Prostate gland (tissue), 2 donors: ENCODE measurements around the gene ANKRD36. TPM values are rescaled to one million over a fixed set of nuclear protein-coding genes. Genes with fewer than 3 reads are reported as not detected.
"Not testable (repeated sequence)": the region's sequence is repeated elsewhere in the genome, so short reads cannot be mapped to it uniquely, and the experiment has no call there.

Source experiments
- DNase-seq: peaks from one replicate; pipeline ENCODE4 v3.0.0-alpha.2; 2019; ENCODE audit warnings: low spot score
- H3K27ac ChIP-seq, 2 donors: fragments of 200-600 bp; sonication (generic); 2 replicates each; pipeline ENCODE4 v1.5.1; 2017 to 2019
- H3K27me3 ChIP-seq: fragments of 200-600 bp; sonication (generic); replicated peaks from 2 replicates; pipeline ENCODE4 v1.5.1; 2019; ENCODE audit not compliant: insufficient read depth
- H3K36me3 ChIP-seq, 2 donors: fragments of 200-600 bp; sonication (generic); 1 replicate in 1 of 2; 2 replicates in 1 of 2; pipeline versions ENCODE4 v1.5.1 to v1.8.1; 2017 to 2019
- H3K4me1 ChIP-seq: fragments of 200-600 bp; sonication (generic); replicated peaks from 2 replicates; pipeline ENCODE4 v1.5.1; 2019
- H3K4me3 ChIP-seq, 2 donors: fragments of 200-600 bp; sonication (generic); 2 replicates each; pipeline ENCODE4 v1.5.1; 2017 to 2019
- H3K9me3 ChIP-seq: fragments of 200-600 bp; sonication (generic); 2 replicates; pipeline ENCODE4 v1.5.1; 2017
- WGBS: methylation state at CpG from one replicate; pipeline ENCODE4 v1.1.5; 2018; 5-methylcytosine and 5-hydroxymethylcytosine counted together
- intact Hi-C: fragments of 100-400 bp; cut with DNase I; formaldehyde crosslinking; loops from one replicate; pipeline ENCODE4 v1.14.2; 2022
- small RNA-seq, 2 donors: library from RNA; depleted of rRNA; stranded (forward); fragments of <200 nt; gene quantifications; one replicate each; pipeline ENCODE3, GENCODE V24; 2016
- total RNA-seq, 2 donors: library from RNA; depleted of rRNA; stranded (reverse); fragments of >200 nt; gene quantifications; one replicate each; pipeline ENCODE4 v1.1.0, GENCODE V29; 2016

Gene ANKRD36
- total RNA-seq, 2 donors from 2014 or later: 16.3 to 26.2 TPM

DNA sequence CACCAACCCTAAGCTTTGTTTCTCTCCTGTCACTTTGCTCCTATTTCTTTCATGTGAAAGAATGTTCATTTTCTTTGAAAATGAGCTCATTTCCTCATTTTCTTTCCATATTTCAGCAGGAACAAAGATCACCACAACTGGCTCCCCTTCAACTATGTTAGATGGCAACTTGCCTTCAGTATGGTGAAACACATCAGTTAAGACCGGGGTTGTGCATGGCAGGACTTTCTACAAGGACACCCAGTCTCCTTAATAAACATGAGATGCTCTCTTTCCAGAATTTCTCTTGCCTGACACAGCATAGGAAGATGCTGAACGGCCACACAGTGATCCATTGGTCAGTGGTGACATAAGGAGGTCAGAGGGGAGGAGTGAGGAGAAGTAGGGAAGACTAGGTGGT is 172.2 kb downstream of the ANKRD36 start:
- intact Hi-C loops, DNase-seq, H3K36me3 ChIP-seq, H3K4me1 ChIP-seq, H3K4me3 ChIP-seq, H3K27me3 ChIP-seq, H3K9me3 ChIP-seq, H3K27ac ChIP-seq: not testable (repeated sequence)
- no CpG with 5 or more reads among the region's 2 CpGs for WGBS

DNA sequence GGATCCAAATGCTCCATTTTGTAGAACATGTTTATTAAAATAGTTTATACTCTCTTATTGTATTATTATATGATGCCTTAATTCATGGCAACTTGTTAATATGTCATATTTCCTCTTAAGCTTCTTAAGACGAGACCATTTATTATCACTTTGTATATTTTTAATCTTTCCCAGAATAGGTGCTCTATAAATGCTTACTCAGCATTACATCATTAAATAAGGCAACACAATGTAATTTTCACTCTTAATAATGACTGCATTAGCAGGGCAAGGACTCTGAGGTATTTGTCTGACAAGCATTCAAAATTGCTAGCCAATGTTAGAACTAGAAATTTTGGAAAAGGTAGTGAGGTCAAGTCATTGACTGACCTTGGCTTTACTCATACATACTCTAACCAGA is 180.7 kb downstream of the ANKRD36 start:
- H3K4me3 ChIP-seq, H3K27me3 ChIP-seq, intact Hi-C loops, DNase-seq, H3K27ac ChIP-seq, H3K36me3 ChIP-seq, H3K4me1 ChIP-seq, H3K9me3 ChIP-seq: not testable (repeated sequence)
- 95% methylated on average over 1 of the region's 1 CpG for WGBS

Small RNA genes lying within 50 kb of the gene (small RNA-seq; reads per million reads assigned to genes)
- 0 reads per million in 2 donors for gene RN7SL313P

Other genes starting within 250 kb of the ANKRD36 start
- 10 to 100 TPM; 35.8 to 45.9 TPM for gene SEMA4C, start 243.1 kb upstream of the ANKRD36 start, total RNA-seq
- 10 to 100 TPM in 1 of 2 donors, not detected in 1; 13.9 TPM for gene FAM178B, start 126.6 kb upstream of the ANKRD36 start, total RNA-seq
- gene FAHD2B, start 18.3 kb upstream of the ANKRD36 start, total RNA-seq: 10 to 100 TPM; 10.9 to 13.9 TPM